SKM-1 treated with dmso at 0.1 percent for 144 hours (cell line): Measurements from ENCODE around the gene CTF1.
"Not testable (repeated sequence)": the region's sequence is repeated elsewhere in the genome, so short reads cannot be mapped to it uniquely, and the experiment has no call there.

Source experiments
- DNase-seq: peaks from one replicate; lab custom pipeline; 2025; ENCODE audit not compliant: unreplicated experiment; lab: John Stamatoyannopoulos, UW

The CTF1 gene

GRCh38 chr16:30896261-30896888 lies at the start of gene CTF1:
CTF1 (plus strand) TSS chr16:30896614; CDS start chr16:30896644, 30 bp downstream.
- DNase-seq = no peak

- DNase-seq = no peak
Observed at GRCh38 chr16:30846649-30847402, 49.6 kb upstream of the CTF1 start.

GRCh38 chr16:30850246-30850645 lies 46.2 kb upstream of the CTF1 start:
- DNase-seq = no peak

GRCh38 chr16:30853758-30854157 lies 42.7 kb upstream of the CTF1 start:
- DNase-seq = no peak

GRCh38 chr16:30858111-30858495 lies 38.3 kb upstream of the CTF1 start:
- no peak for DNase-seq

GRCh38 chr16:30858829-30859423 lies 37.5 kb upstream of the CTF1 start:
- DNase-seq = no peak

GRCh38 chr16:30860729-30861128 lies 35.7 kb upstream of the CTF1 start:
- not testable (repeated sequence) for DNase-seq

GRCh38 chr16:30863178-30863577 lies 33.2 kb upstream of the CTF1 start:
- DNase-seq = not testable (repeated sequence)

GRCh38 chr16:30866031-30866430 lies 30.4 kb upstream of the CTF1 start:
- DNase-seq = no peak

- DNase-seq = peak; percentile 12
Observed at GRCh38 chr16:30867747-30868146, 28.7 kb upstream of the CTF1 start.

- DNase-seq = no peak
Observed at GRCh38 chr16:30870904-30871303, 25.5 kb upstream of the CTF1 start.

GRCh38 chr16:30874244-30874820 lies 22.1 kb upstream of the CTF1 start:
- DNase-seq = no peak

- DNase-seq = peak; percentile 85
Observed at GRCh38 chr16:30874821-30875717, 21.3 kb upstream of the CTF1 start.

GRCh38 chr16:30875871-30876801 lies 20.3 kb upstream of the CTF1 start:
- peak; percentile 83 for DNase-seq

GRCh38 chr16:30876867-30877266 lies 19.5 kb upstream of the CTF1 start:
- no peak for DNase-seq

- no peak for DNase-seq
Observed at GRCh38 chr16:30882429-30883310, 13.7 kb upstream of the CTF1 start.

GRCh38 chr16:30884760-30885159 lies 11.7 kb upstream of the CTF1 start:
- DNase-seq = no peak

- DNase-seq = no peak
Observed at GRCh38 chr16:30885196-30885595, 11.2 kb upstream of the CTF1 start.

- DNase-seq = no peak
Observed at GRCh38 chr16:30886145-30886544, 10.3 kb upstream of the CTF1 start.
